HCT116 (cell line): ENCODE measurements around the gene IER5L. TPM values are rescaled to one million over a fixed set of nuclear protein-coding genes. Genes with fewer than 3 reads are reported as not detected.

Experiments used
- ATAC-seq: fragments of 200-7000 bp; cut with Tn5 transposase; 2 replicates; pipeline ENCODE4 v1.9.1; 2020; ENCODE audit warnings: mild to moderate bottlenecking, moderate library complexity
- BruUV-seq: library from RNA; stranded (reverse); fragments of 400-500 nt; replicated peaks from 2 replicates; lab custom pipeline; 2021; lab: Mats Ljungman, UMichigan
- CTCF ChIA-PET: fragments of 300-600 bp; sonication (Branson Sonifier 250); formaldehyde crosslinking; loops from one replicate; lab custom pipeline; 2021; ENCODE audit warnings: antibody characterized with exemption; lab: Charles Lee
- POLR2A ChIA-PET: fragments of 300-600, 350-600 bp; sonication (Branson Sonifier 250); formaldehyde crosslinking; loops from one replicate; lab custom pipeline; 2021; ENCODE audit warnings: antibody characterized with exemption; lab: Charles Lee
- RAD21 ChIA-PET, 2 experiments: fragments of 300-600 bp; sonication (Branson Sonifier 250); formaldehyde crosslinking; loops; one replicate each; lab custom pipeline; 2023; ENCODE audit warnings: low total read pairs in 2 of 2; ENCODE audit not compliant: uncharacterized antibody in 2 of 2, unreplicated experiment in 2 of 2, low non-redundant PET in 1 of 2; lab: Charles Lee
- DNase-seq: peaks from one replicate; pipeline ENCODE4 v3.0.0-alpha.2; 2010; ENCODE audit warnings: low read depth, low spot score
- H2AFZ ChIP-seq: fragments of 200-600 bp; shearing (Covaris generic), sonication (generic); 2 replicates; pipeline ENCODE4 v1.6.1; 2017; ENCODE audit warnings: low read depth, mixed run types, mixed read lengths, antibody characterized with exemption, low read length; ENCODE audit not compliant: poor library complexity, severe bottlenecking
- H3K27ac ChIP-seq: 2 replicates; pipeline ENCODE4 v1.5.1; 2012; ENCODE audit warnings: low read depth, low read length
- H3K27me3 ChIP-seq: fragments of 200-600 bp; sonication (generic); 2 replicates; pipeline ENCODE4 v1.6.1; 2016; ENCODE audit warnings: mixed run types, low read length, mixed read lengths; ENCODE audit not compliant: insufficient read depth
- H3K36me3 ChIP-seq, 2 experiments: fragments of 200-500 bp in 1 of 2; fragments of 200-600 bp in 1 of 2; sonication (Bioruptor generic) in 1 of 2; sonication (generic) in 1 of 2; 2 replicates each; pipeline versions ENCODE4 v1.5.1 to v1.6.1; 2014 to 2016; ENCODE audit warnings: low read length in 2 of 2, inconsistent platforms in 1 of 2, mixed read lengths in 1 of 2, mixed run types in 1 of 2; ENCODE audit not compliant: insufficient read depth in 2 of 2, control insufficient read depth in 1 of 2
- H3K4me1 ChIP-seq, 2 experiments: fragments of 200-600 bp in 1 of 2; sonication (generic) in 1 of 2; 2 replicates each; pipeline versions ENCODE4 v1.5.1 to v1.6.1; 2012 to 2017; ENCODE audit warnings: low read length in 2 of 2, inconsistent platforms in 1 of 2, mild to moderate bottlenecking in 1 of 2, mixed read lengths in 1 of 2, mixed run types in 1 of 2, moderate library complexity in 1 of 2; ENCODE audit not compliant: insufficient read depth in 2 of 2, control insufficient read depth in 1 of 2
- H3K4me2 ChIP-seq: fragments of 200-600 bp; sonication (generic); 2 replicates; pipeline ENCODE4 v1.6.1; 2017; ENCODE audit warnings: mixed run types, low read length, mixed read lengths
- H3K4me3 ChIP-seq, 2 experiments: fragments of 200-600 bp in 1 of 2; sonication (generic) in 1 of 2; replicated peaks in 1 of 2; 2 replicates each; pipeline ENCODE4 v1.5.1; 2011 to 2016; ENCODE audit warnings: low read length in 2 of 2, control low read depth in 1 of 2, low read depth in 1 of 2, mild to moderate bottlenecking in 1 of 2, mixed read lengths in 1 of 2, mixed run types in 1 of 2
- H3K79me2 ChIP-seq: fragments of 200-600 bp; sonication (generic); 2 replicates; pipeline ENCODE4 v1.6.1; 2017; ENCODE audit warnings: mild to moderate bottlenecking, mixed run types, low read length, moderate library complexity, mixed read lengths; ENCODE audit not compliant: insufficient read depth
- H3K9ac ChIP-seq: fragments of 200-600 bp; sonication (generic); 2 replicates; pipeline ENCODE4 v1.6.1; 2016; ENCODE audit warnings: low read length, mixed read lengths
- H3K9me2 ChIP-seq: fragments of 200-600 bp; sonication (generic), shearing (Covaris generic); 2 replicates; pipeline ENCODE4 v1.6.1; 2017; ENCODE audit warnings: mixed run types, mild to moderate bottlenecking, moderate library complexity; ENCODE audit not compliant: insufficient read depth
- H3K9me3 ChIP-seq, 2 experiments: fragments of 200-500 bp in 1 of 2; fragments of 200-600 bp in 1 of 2; sonication (Bioruptor generic) in 1 of 2; sonication (generic) in 1 of 2; 2 replicates each; pipeline ENCODE4 v1.6.1; 2014 to 2017; ENCODE audit warnings: low read length in 2 of 2, mixed read lengths in 2 of 2, inconsistent platforms in 1 of 2, low read depth in 1 of 2, mild to moderate bottlenecking in 1 of 2, mixed run types in 1 of 2, moderate library complexity in 1 of 2; ENCODE audit not compliant: control insufficient read depth in 1 of 2, insufficient read depth in 1 of 2
- H4K20me1 ChIP-seq: fragments of 200-600 bp; sonication (generic), shearing (Covaris generic); 2 replicates; pipeline ENCODE4 v1.6.1; 2017; ENCODE audit warnings: mixed run types, mild to moderate bottlenecking, moderate library complexity; ENCODE audit not compliant: insufficient read depth
- EGR1 ChIP-seq: IDR thresholded peaks from 2 replicates; pipeline ENCODE4 v1.6.1; 2012; ENCODE audit warnings: low read depth
- EZH2 ChIP-seq: fragments of 200-600 bp; sonication (generic); IDR thresholded peaks from 2 replicates; pipeline ENCODE4 v1.6.1; 2017; ENCODE audit warnings: antibody characterized with exemption, mixed run types
- POLR2A ChIP-seq: IDR thresholded peaks from 2 replicates; pipeline ENCODE4 v1.7.0; 2011; ENCODE audit warnings: borderline replicate concordance; ENCODE audit not compliant: insufficient read depth, insufficient read length; ENCODE audit errors: extremely low read depth
- POLR2AphosphoS5 ChIP-seq: IDR thresholded peaks from 2 replicates; pipeline ENCODE4 v1.6.1; 2011; ENCODE audit warnings: mild to moderate bottlenecking, low read depth, low read length, moderate library complexity
- RAD21 ChIP-seq: IDR thresholded peaks from 2 replicates; pipeline ENCODE4 v1.6.1; 2012; ENCODE audit warnings: low read depth, mild to moderate bottlenecking
- SIN3A ChIP-seq: IDR thresholded peaks from 2 replicates; pipeline ENCODE4 v1.6.1; 2012; ENCODE audit warnings: low read depth
- intact Hi-C: fragments of 100-400 bp; cut with micrococcal nuclease; formaldehyde crosslinking; loops from 2 replicates; pipeline ENCODE4 v1.10.0; 2022
- total RNA-seq: library from RNA; stranded (reverse); gene quantifications from one replicate; pipeline ENCODE4 v1.2.1, GENCODE V29; 2021; ENCODE audit not compliant: unreplicated experiment
- TF ChIP-seq, protein P1 (sequence below): IDR thresholded peaks from 2 replicates; pipeline ENCODE4 v1.6.1; 2012; ENCODE audit warnings: low read depth
- TF ChIP-seq, protein P2 (sequence below): IDR thresholded peaks from 2 replicates; pipeline ENCODE4 v1.6.1; 2011; ENCODE audit warnings: mild to moderate bottlenecking, low read length, moderate library complexity; ENCODE audit not compliant: insufficient replicate concordance; ENCODE audit errors: extremely low read depth
- TF ChIP-seq, protein P3 (sequence below): IDR thresholded peaks from 2 replicates; pipeline ENCODE4 v1.6.1; 2012
- TF ChIP-seq, protein P4 (sequence below), 3 experiments: fragments of 200-600 bp in 1 of 3; sonication (generic) in 1 of 3; IDR thresholded peaks in 2 of 3; conservative IDR thresholded peaks in 1 of 3; 2 replicates each; pipeline ENCODE4 v1.5.1; 2012 to 2017; ENCODE audit warnings: low read depth in 2 of 3, low read length in 2 of 3, antibody characterized with exemption in 1 of 3, borderline replicate concordance in 1 of 3, control low read depth in 1 of 3, mild to moderate bottlenecking in 1 of 3, mixed read lengths in 1 of 3, mixed run types in 1 of 3, moderate library complexity in 1 of 3; ENCODE audit not compliant: insufficient read depth in 1 of 3

IER5L gene
- total RNA-seq, 1 experiment from 2014 or later, result 195 TPM

DNA sequence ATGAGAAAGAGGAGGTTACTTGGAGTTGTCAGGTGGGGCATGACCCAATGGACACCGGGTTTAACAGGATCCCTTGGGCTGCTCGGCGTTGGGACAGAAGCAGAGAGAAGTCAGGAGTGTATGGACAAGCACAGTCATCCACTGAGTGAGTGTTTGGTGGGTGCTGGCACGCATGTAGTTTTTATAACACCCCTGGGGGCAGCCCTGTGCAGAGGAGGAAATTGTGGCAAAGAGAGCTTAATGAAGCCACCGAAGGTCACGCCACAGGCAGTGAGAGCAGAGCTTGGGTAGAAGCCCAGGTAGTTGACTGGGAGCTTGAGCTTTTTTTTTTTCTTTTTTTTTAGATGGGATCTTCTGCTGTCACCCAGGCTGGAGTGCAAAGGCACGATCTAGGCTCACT, 43.2 kb upstream of the IER5L start (continued):
- TF ChIP-seq, protein P1, sequence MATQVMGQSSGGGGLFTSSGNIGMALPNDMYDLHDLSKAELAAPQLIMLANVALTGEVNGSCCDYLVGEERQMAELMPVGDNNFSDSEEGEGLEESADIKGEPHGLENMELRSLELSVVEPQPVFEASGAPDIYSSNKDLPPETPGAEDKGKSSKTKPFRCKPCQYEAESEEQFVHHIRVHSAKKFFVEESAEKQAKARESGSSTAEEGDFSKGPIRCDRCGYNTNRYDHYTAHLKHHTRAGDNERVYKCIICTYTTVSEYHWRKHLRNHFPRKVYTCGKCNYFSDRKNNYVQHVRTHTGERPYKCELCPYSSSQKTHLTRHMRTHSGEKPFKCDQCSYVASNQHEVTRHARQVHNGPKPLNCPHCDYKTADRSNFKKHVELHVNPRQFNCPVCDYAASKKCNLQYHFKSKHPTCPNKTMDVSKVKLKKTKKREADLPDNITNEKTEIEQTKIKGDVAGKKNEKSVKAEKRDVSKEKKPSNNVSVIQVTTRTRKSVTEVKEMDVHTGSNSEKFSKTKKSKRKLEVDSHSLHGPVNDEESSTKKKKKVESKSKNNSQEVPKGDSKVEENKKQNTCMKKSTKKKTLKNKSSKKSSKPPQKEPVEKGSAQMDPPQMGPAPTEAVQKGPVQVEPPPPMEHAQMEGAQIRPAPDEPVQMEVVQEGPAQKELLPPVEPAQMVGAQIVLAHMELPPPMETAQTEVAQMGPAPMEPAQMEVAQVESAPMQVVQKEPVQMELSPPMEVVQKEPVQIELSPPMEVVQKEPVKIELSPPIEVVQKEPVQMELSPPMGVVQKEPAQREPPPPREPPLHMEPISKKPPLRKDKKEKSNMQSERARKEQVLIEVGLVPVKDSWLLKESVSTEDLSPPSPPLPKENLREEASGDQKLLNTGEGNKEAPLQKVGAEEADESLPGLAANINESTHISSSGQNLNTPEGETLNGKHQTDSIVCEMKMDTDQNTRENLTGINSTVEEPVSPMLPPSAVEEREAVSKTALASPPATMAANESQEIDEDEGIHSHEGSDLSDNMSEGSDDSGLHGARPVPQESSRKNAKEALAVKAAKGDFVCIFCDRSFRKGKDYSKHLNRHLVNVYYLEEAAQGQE, result no peak
- TF ChIP-seq SIN3A (no peak), EGR1 (no peak)
- TF ChIP-seq, protein P2, sequence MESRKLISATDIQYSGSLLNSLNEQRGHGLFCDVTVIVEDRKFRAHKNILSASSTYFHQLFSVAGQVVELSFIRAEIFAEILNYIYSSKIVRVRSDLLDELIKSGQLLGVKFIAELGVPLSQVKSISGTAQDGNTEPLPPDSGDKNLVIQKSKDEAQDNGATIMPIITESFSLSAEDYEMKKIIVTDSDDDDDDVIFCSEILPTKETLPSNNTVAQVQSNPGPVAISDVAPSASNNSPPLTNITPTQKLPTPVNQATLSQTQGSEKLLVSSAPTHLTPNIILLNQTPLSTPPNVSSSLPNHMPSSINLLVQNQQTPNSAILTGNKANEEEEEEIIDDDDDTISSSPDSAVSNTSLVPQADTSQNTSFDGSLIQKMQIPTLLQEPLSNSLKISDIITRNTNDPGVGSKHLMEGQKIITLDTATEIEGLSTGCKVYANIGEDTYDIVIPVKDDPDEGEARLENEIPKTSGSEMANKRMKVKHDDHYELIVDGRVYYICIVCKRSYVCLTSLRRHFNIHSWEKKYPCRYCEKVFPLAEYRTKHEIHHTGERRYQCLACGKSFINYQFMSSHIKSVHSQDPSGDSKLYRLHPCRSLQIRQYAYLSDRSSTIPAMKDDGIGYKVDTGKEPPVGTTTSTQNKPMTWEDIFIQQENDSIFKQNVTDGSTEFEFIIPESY, result no peak

DNA sequence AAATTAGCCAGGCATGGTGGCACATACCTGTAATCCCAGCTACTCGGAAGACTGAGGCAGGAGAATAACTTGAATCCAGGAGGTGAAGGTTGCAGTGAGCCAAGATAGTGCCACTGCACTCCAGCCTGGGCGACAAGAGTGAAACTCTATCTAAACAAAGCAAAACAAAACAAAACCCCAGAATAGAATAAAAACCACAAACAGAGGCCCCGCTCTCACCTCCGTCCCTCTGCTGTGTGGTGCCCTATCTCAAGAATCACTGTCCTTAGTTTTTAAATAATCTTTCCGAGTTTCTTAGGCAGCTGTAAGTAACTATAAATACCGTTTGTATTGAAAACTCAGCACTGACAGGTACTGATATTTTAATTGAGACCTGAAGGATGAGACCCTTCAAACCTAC, 42.7 kb upstream of the IER5L start:
- H4K20me1 ChIP-seq, result no peaks in the 10 kb centered on the region
- H3K27me3 ChIP-seq, result no peaks in the 10 kb centered on the region
- H3K27ac ChIP-seq, result no peak overlapping the region
- intact Hi-C loops, result no loop called here
- no peaks in the 10 kb centered on the region for H3K79me2 ChIP-seq
- CTCF ChIA-PET, result no interaction called here
- no peaks in the 10 kb centered on the region for H3K9me3 ChIP-seq
- POLR2A ChIA-PET, result interaction anchor here (1.0 kb wide), 1 partner anchor 43 kb away, joined by 4 read pairs; the partner anchor contains the start of gene IER5L
- no peak overlapping the region for H2AFZ ChIP-seq
- RAD21 ChIA-PET, result no interaction called here
- no peak for ATAC-seq
- H3K4me1 ChIP-seq, result peaks cover 6 to 23% of the 10 kb centered on the region in 2 experiments
- H3K9ac ChIP-seq, result no peak overlapping the region
- H3K36me3 ChIP-seq, result no peaks in the 10 kb centered on the region
- BruUV-seq, result no TSS peak
- no peaks in the 10 kb centered on the region for H3K9me2 ChIP-seq
- no peak overlapping the region for H3K4me3 ChIP-seq
- DNase-seq, result no peak
- TF ChIP-seq POLR2AphosphoS5 (no peak), EZH2 (no peak), POLR2A (no peak), RAD21 (no peak)
- TF ChIP-seq, protein P3, sequence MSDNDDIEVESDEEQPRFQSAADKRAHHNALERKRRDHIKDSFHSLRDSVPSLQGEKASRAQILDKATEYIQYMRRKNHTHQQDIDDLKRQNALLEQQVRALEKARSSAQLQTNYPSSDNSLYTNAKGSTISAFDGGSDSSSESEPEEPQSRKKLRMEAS, result no peak
- TF ChIP-seq, protein P4, sequence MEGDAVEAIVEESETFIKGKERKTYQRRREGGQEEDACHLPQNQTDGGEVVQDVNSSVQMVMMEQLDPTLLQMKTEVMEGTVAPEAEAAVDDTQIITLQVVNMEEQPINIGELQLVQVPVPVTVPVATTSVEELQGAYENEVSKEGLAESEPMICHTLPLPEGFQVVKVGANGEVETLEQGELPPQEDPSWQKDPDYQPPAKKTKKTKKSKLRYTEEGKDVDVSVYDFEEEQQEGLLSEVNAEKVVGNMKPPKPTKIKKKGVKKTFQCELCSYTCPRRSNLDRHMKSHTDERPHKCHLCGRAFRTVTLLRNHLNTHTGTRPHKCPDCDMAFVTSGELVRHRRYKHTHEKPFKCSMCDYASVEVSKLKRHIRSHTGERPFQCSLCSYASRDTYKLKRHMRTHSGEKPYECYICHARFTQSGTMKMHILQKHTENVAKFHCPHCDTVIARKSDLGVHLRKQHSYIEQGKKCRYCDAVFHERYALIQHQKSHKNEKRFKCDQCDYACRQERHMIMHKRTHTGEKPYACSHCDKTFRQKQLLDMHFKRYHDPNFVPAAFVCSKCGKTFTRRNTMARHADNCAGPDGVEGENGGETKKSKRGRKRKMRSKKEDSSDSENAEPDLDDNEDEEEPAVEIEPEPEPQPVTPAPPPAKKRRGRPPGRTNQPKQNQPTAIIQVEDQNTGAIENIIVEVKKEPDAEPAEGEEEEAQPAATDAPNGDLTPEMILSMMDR (IDR thresholded peaks at IDR 0.05 in 2 of 3, conservative IDR thresholded peaks at IDR 0.05 in 1 of 3; ENCODE audit: borderline replicate concordance in 1 of 3, insufficient read depth in 1 of 3, low read depth in 2 of 3, low read length in 2 of 3), result no peak
- no peak overlapping the region for H3K4me2 ChIP-seq
